Measurements from ENCODE around the gene TYMP.

- TF ChIP-seq EZH2 (IDR thresholded peaks at IDR 0.05; ENCODE audit: borderline replicate concordance, control insufficient read depth, low read depth, low read length): no peak
- TF ChIP-seq CTCF (IDR thresholded peaks at IDR 0.05 in 2 of 3, conservative IDR thresholded peaks at IDR 0.05 in 1 of 3; ENCODE audit: control insufficient read depth in 2 of 3, extremely low read depth in 1 of 3, insufficient read depth in 1 of 3, low read depth in 3 of 3, low read length in 3 of 3): no peak
- no peak for TF ChIP-seq RFX5 (IDR thresholded peaks at IDR 0.05; ENCODE audit: low read depth, low read length)
- no peak for TF ChIP-seq POLR2A (IDR thresholded peaks at IDR 0.05; ENCODE audit: low read depth, low read length)
- no peak for TF ChIP-seq SREBF2 (IDR thresholded peaks at IDR 0.05; ENCODE audit: low read length)
- TF ChIP-seq PML (IDR thresholded peaks at IDR 0.05; ENCODE audit: low read length): no peak
- TF ChIP-seq CHD2 (IDR thresholded peaks at IDR 0.05; ENCODE audit: borderline replicate concordance, low read depth, low read length): no peak
- no peak for TF ChIP-seq ATF2 (IDR thresholded peaks at IDR 0.05; ENCODE audit: low read length)
- no peak for TF ChIP-seq POLR2AphosphoS5 (IDR thresholded peaks at IDR 0.05; ENCODE audit: low read length)
Observed at GRCh38 chr22:50564289-50564688, 34.5 kb upstream of the TYMP start.
